ENCODE results near the gene WDR64.
"Not testable (repeated sequence)": the region's sequence is repeated elsewhere in the genome, so short reads cannot be mapped to it uniquely, and the experiment has no call there.

Gene WDR64

DNA sequence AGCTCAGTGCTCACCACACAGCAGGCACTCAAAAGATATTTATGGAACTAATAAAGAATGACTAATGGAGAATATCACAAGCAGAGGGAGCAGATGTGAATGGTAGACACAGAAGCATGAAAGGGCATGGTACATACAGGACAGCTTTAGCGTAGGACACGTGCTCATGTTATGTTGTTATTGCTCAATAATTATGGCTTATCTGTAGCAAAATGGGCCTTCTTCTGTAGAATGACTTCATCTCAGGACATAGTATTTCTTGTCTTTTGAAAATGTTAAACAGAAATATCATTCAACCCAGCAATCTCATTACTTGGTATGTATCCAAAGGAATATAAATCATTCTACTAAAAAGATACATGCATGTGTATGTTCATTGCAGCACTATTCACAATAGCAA lies 137.0 kb downstream of the WDR64 start:
- no peaks in the 10 kb centered on the region for H3K4me1 ChIP-seq (ENCODE audit: insufficient read depth, low read length)
- H3K27ac ChIP-seq (ENCODE audit: low read length) = no peak overlapping the region
- H3K9me3 ChIP-seq (ENCODE audit: insufficient read depth, low read depth, low read length) = no peaks in the 10 kb centered on the region
- no peaks in the 10 kb centered on the region for H3K36me3 ChIP-seq (ENCODE audit: insufficient read depth, low read depth, low read length)
- no peak overlapping the region for H3K9ac ChIP-seq (ENCODE audit: low read depth, low read length)
- no peak overlapping the region for H3K4me3 ChIP-seq (ENCODE audit: low read length)
- no peaks in the 10 kb centered on the region for H3K27me3 ChIP-seq (ENCODE audit: insufficient read depth, low read length)

- Histone ChIP-seq H3K27ac (ENCODE audit: low read length) (no peak overlapping the region), H3K27me3 (ENCODE audit: insufficient read depth, low read length) (no peaks in the 10 kb centered on the region), H3K36me3 (ENCODE audit: insufficient read depth, low read depth, low read length) (no peaks in the 10 kb centered on the region), H3K9ac (ENCODE audit: low read depth, low read length) (no peak overlapping the region), H3K9me3 (ENCODE audit: insufficient read depth, low read depth, low read length) (no peaks in the 10 kb centered on the region), H3K4me1 (ENCODE audit: insufficient read depth, low read length) (no peaks in the 10 kb centered on the region), H3K4me3 (ENCODE audit: low read length) (no peak overlapping the region)
Measured at GRCh38 chr1:241799416-241799815, 147.3 kb downstream of the WDR64 start.

DNA sequence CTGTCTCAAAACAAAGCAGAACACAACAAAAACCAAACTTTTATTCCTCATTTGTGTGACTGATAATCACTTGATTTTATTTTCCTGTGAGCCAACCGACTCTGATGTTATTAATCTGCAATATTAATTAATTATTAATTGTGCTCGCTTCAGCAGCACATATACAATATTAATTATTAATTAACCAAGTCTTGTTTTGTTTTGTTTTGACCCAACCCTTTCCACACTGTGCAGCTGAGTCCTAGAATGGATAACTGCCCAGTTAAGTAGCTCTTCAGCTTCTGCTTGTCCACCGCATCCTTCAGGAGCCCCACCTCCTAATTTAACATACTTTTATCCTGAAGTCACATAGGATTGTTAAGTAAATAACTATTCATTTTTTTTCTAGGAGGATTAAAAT lies 148.6 kb downstream of the WDR64 start:
- Histone ChIP-seq H3K9ac (ENCODE audit: low read depth, low read length) (no peak overlapping the region), H3K4me3 (ENCODE audit: low read length) (no peak overlapping the region), H3K27me3 (ENCODE audit: insufficient read depth, low read length) (no peaks in the 10 kb centered on the region), H3K9me3 (ENCODE audit: insufficient read depth, low read depth, low read length) (no peaks in the 10 kb centered on the region), H3K36me3 (ENCODE audit: insufficient read depth, low read depth, low read length) (no peaks in the 10 kb centered on the region), H3K4me1 (ENCODE audit: insufficient read depth, low read length) (no peaks in the 10 kb centered on the region), H3K27ac (ENCODE audit: low read length) (no peak overlapping the region)

- no peak overlapping the region for H3K4me3 ChIP-seq (ENCODE audit: low read length)
- no peaks in the 10 kb centered on the region for H3K4me1 ChIP-seq (ENCODE audit: insufficient read depth, low read length)
- H3K27ac ChIP-seq (ENCODE audit: low read length) = no peak overlapping the region
- no peaks in the 10 kb centered on the region for H3K27me3 ChIP-seq (ENCODE audit: insufficient read depth, low read length)
- no peaks in the 10 kb centered on the region for H3K9me3 ChIP-seq (ENCODE audit: insufficient read depth, low read depth, low read length)
- no peaks in the 10 kb centered on the region for H3K36me3 ChIP-seq (ENCODE audit: insufficient read depth, low read depth, low read length)
- no peak overlapping the region for H3K9ac ChIP-seq (ENCODE audit: low read depth, low read length)
Measured at GRCh38 chr1:241802863-241803262, 150.8 kb downstream of the WDR64 start.

DNA sequence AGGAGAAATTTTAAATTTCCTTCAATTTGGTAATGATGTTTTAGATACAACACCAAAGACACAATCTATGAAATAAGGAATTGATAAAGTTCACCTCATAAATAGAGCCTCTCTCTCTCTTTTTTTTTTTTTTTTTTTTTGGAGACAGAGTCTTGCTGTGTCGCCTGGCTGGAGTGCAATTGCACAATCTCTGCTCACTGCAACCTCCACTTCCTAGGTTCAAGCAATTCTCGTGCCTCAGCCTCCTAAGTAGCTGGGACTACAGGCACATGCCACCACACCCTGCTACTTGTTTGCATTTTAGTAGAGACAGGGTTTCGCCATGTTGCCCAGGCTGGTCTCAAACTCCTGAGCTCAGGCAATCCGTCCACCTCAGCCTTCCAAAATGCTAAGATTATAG lies 152.6 kb downstream of the WDR64 start:
- H3K27ac ChIP-seq (ENCODE audit: low read length); H3K9me3 ChIP-seq (ENCODE audit: insufficient read depth, low read depth, low read length); H3K4me3 ChIP-seq (ENCODE audit: low read length); H3K36me3 ChIP-seq (ENCODE audit: insufficient read depth, low read depth, low read length); H3K4me1 ChIP-seq (ENCODE audit: insufficient read depth, low read length); H3K9ac ChIP-seq (ENCODE audit: low read depth, low read length); H3K27me3 ChIP-seq (ENCODE audit: insufficient read depth, low read length): not testable (repeated sequence)

DNA sequence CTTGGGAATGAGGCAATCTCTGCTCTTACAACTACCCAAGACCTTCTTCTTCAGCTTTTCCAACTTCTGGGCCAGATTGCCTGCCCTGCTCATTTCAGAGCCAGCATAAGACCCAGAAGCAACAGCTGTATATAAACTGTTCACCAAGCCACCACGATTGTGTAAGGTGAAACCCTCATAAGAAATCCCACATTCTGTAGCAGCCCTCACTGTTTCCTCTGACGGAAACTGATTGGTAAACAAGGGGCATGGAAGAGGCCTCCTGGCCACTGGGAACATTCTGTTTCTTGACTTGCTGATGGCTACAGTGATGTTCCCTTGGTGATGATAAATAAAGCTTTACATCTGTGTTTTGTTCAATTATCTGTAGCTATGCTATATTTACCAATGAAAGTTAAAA lies 156.2 kb downstream of the WDR64 start:
- H3K9ac ChIP-seq (ENCODE audit: low read depth, low read length) = no peak overlapping the region
- H3K36me3 ChIP-seq (ENCODE audit: insufficient read depth, low read depth, low read length) = no peaks in the 10 kb centered on the region
- H3K27me3 ChIP-seq (ENCODE audit: insufficient read depth, low read length) = no peaks in the 10 kb centered on the region
- H3K4me1 ChIP-seq (ENCODE audit: insufficient read depth, low read length) = no peaks in the 10 kb centered on the region
- no peak overlapping the region for H3K27ac ChIP-seq (ENCODE audit: low read length)
- no peaks in the 10 kb centered on the region for H3K9me3 ChIP-seq (ENCODE audit: insufficient read depth, low read depth, low read length)
- no peak overlapping the region for H3K4me3 ChIP-seq (ENCODE audit: low read length)

GRCh38 chr1:241810769-241811405 lies 158.8 kb downstream of the WDR64 start:
- Histone ChIP-seq H3K4me3 (ENCODE audit: low read length) (no peak overlapping the region), H3K4me1 (ENCODE audit: insufficient read depth, low read length) (no peaks in the 10 kb centered on the region), H3K36me3 (ENCODE audit: insufficient read depth, low read depth, low read length) (no peaks in the 10 kb centered on the region), H3K9me3 (ENCODE audit: insufficient read depth, low read depth, low read length) (no peaks in the 10 kb centered on the region), H3K9ac (ENCODE audit: low read depth, low read length) (no peak overlapping the region), H3K27ac (ENCODE audit: low read length) (no peak overlapping the region), H3K27me3 (ENCODE audit: insufficient read depth, low read length) (no peaks in the 10 kb centered on the region)

- no peaks in the 10 kb centered on the region for H3K27me3 ChIP-seq (ENCODE audit: insufficient read depth, low read length)
- H3K9me3 ChIP-seq (ENCODE audit: insufficient read depth, low read depth, low read length) = no peaks in the 10 kb centered on the region
- H3K4me1 ChIP-seq (ENCODE audit: insufficient read depth, low read length) = no peaks in the 10 kb centered on the region
- no peak overlapping the region for H3K4me3 ChIP-seq (ENCODE audit: low read length)
- no peak overlapping the region for H3K9ac ChIP-seq (ENCODE audit: low read depth, low read length)
- no peak overlapping the region for H3K27ac ChIP-seq (ENCODE audit: low read length)
- no peaks in the 10 kb centered on the region for H3K36me3 ChIP-seq (ENCODE audit: insufficient read depth, low read depth, low read length)
Measured at GRCh38 chr1:241813768-241814320, 161.8 kb downstream of the WDR64 start.

- Histone ChIP-seq H3K36me3 (ENCODE audit: insufficient read depth, low read depth, low read length) (no peaks in the 10 kb centered on the region), H3K27me3 (ENCODE audit: insufficient read depth, low read length) (no peaks in the 10 kb centered on the region), H3K9ac (ENCODE audit: low read depth, low read length) (no peak overlapping the region), H3K4me1 (ENCODE audit: insufficient read depth, low read length) (no peaks in the 10 kb centered on the region), H3K4me3 (ENCODE audit: low read length) (no peak overlapping the region), H3K9me3 (ENCODE audit: insufficient read depth, low read depth, low read length) (no peaks in the 10 kb centered on the region), H3K27ac (ENCODE audit: low read length) (no peak overlapping the region)
Measured at GRCh38 chr1:241816008-241816407, 163.9 kb downstream of the WDR64 start.

DNA sequence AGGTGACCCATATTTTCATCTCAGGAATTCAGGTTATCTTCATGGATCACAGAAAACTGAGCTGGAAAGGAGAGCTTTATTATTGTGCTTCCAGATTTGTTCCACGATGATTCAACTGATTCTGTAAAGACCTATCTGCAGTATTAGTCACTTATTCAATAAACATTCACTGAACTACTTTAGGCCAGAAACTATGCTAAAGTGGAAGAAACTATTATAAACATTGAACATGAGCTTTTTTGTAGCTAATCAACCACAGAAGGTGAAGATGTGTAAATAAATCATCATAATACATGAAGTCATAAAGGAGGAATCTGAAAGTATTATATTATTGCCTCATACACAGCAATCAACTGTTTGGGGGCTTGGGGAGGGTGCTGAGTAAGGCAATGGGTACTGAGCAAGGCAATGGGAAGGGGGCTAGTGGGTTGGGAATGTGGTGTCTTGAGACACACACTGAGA lies 165.3 kb downstream of the WDR64 start:
- no peaks in the 10 kb centered on the region for H3K27me3 ChIP-seq (ENCODE audit: insufficient read depth, low read length)
- no peaks in the 10 kb centered on the region for H3K4me1 ChIP-seq (ENCODE audit: insufficient read depth, low read length)
- H3K9me3 ChIP-seq (ENCODE audit: insufficient read depth, low read depth, low read length) = no peaks in the 10 kb centered on the region
- H3K9ac ChIP-seq (ENCODE audit: low read depth, low read length) = no peak overlapping the region
- no peak overlapping the region for H3K4me3 ChIP-seq (ENCODE audit: low read length)
- no peak overlapping the region for H3K27ac ChIP-seq (ENCODE audit: low read length)
- H3K36me3 ChIP-seq (ENCODE audit: insufficient read depth, low read depth, low read length) = no peaks in the 10 kb centered on the region

GRCh38 chr1:241817956-241818612 lies 166.0 kb downstream of the WDR64 start:
- Histone ChIP-seq H3K9me3 (ENCODE audit: insufficient read depth, low read depth, low read length) (no peaks in the 10 kb centered on the region), H3K27me3 (ENCODE audit: insufficient read depth, low read length) (no peaks in the 10 kb centered on the region), H3K27ac (ENCODE audit: low read length) (no peak overlapping the region), H3K4me1 (ENCODE audit: insufficient read depth, low read length) (no peaks in the 10 kb centered on the region), H3K36me3 (ENCODE audit: insufficient read depth, low read depth, low read length) (no peaks in the 10 kb centered on the region), H3K9ac (ENCODE audit: low read depth, low read length) (no peak overlapping the region), H3K4me3 (ENCODE audit: low read length) (no peak overlapping the region)

- no peaks in the 10 kb centered on the region for H3K9me3 ChIP-seq (ENCODE audit: insufficient read depth, low read depth, low read length)
- H3K9ac ChIP-seq (ENCODE audit: low read depth, low read length) = no peak overlapping the region
- no peaks in the 10 kb centered on the region for H3K36me3 ChIP-seq (ENCODE audit: insufficient read depth, low read depth, low read length)
- no peak overlapping the region for H3K4me3 ChIP-seq (ENCODE audit: low read length)
- H3K4me1 ChIP-seq (ENCODE audit: insufficient read depth, low read length) = no peaks in the 10 kb centered on the region
- H3K27me3 ChIP-seq (ENCODE audit: insufficient read depth, low read length) = no peaks in the 10 kb centered on the region
- no peak overlapping the region for H3K27ac ChIP-seq (ENCODE audit: low read length)
Measured at GRCh38 chr1:241819340-241819866, 167.3 kb downstream of the WDR64 start.
